K562 (cell line): ENCODE results near the gene FRMD5. TPM values are rescaled to one million over a fixed set of nuclear protein-coding genes. Genes with fewer than 3 reads are reported as not detected.

ENCODE experiments used
- ATAC-seq: fragments of 200-7000 bp; cut with Tn5 transposase; 3 replicates; pipeline ENCODE4 v1.9.1; 2020; ENCODE audit warnings: moderate library complexity
- BruUV-seq: library from RNA; stranded (reverse); fragments of 400-500 nt; replicated peaks from 2 replicates; lab custom pipeline; 2021; lab: Mats Ljungman, UMichigan
- CTCF ChIA-PET: fragments of 300-600 bp; formaldehyde crosslinking; extraction: SDS; loops from one replicate; lab custom pipeline; 2021; ENCODE audit warnings: low intra/inter-chr PET ratio; lab: Yijun Ruan, JAX
- POLR2A ChIA-PET: fragments of 300-600, 350-650 bp; sonication (Branson Sonifier 250); formaldehyde crosslinking; extraction: SDS; loops from one replicate; lab custom pipeline; 2021; ENCODE audit warnings: antibody characterized with exemption, inconsistent platforms; lab: Yijun Ruan, JAX
- DNase-seq, 4 experiments: peaks; one replicate each; pipeline versions ENCODE4 v3.0.0 to v3.0.0-alpha.2; 2011 to 2018; ENCODE audit warnings: low spot score in 3 of 4, mixed read lengths in 3 of 4; ENCODE audit errors: extremely low read depth in 1 of 4
- FAIRE-seq: peaks from 2 replicates; lab custom pipeline; 2011; peaks lifted over from hg19 to GRCh38; lab: Jason Lieb, UNC
- H2AFZ ChIP-seq: 2 replicates; pipeline ENCODE4 v1.6.0; 2011; ENCODE audit warnings: low read depth, low read length, control low read depth, inconsistent platforms
- H3K27ac ChIP-seq: fragments of 200-600 bp; 3 replicates; pipeline ENCODE4 v1.8.0; 2011; ENCODE audit warnings: low read depth, mild to moderate bottlenecking, control low read depth, inconsistent platforms, low read length, moderate library complexity, mixed read lengths; ENCODE audit errors: extremely low read depth
- H3K27me3 ChIP-seq, 2 experiments: fragments of 300-600 bp in 1 of 2; 2 replicates in 1 of 2; 3 replicates in 1 of 2; pipeline versions ENCODE4 v1.6.0 to v1.8.0; 2011; ENCODE audit warnings: inconsistent platforms in 2 of 2, low read length in 2 of 2, mild to moderate bottlenecking in 1 of 2, mixed read lengths in 1 of 2, moderate library complexity in 1 of 2; ENCODE audit not compliant: control insufficient read depth in 2 of 2, insufficient read depth in 2 of 2
- H3K36me3 ChIP-seq: fragments of 300-600 bp; 3 replicates; pipeline ENCODE4 v1.8.0; 2011; ENCODE audit warnings: mild to moderate bottlenecking, low read length, inconsistent platforms; ENCODE audit not compliant: control insufficient read depth, insufficient read depth
- H3K4me1 ChIP-seq, 2 experiments: fragments of 200-600 bp in 1 of 2; replicated peaks in 1 of 2; 2 replicates in 1 of 2; 3 replicates in 1 of 2; pipeline versions ENCODE4 v1.5.1 to v1.8.0; 2011; ENCODE audit warnings: inconsistent platforms in 2 of 2, low read length in 2 of 2, mild to moderate bottlenecking in 1 of 2, mixed read lengths in 1 of 2, moderate library complexity in 1 of 2; ENCODE audit not compliant: control insufficient read depth in 2 of 2, insufficient read depth in 2 of 2
- H3K4me2 ChIP-seq: 2 replicates; pipeline ENCODE4 v1.6.1; 2011; ENCODE audit warnings: low read length, control low read depth, inconsistent platforms, mixed read lengths; ENCODE audit not compliant: insufficient read depth
- H3K4me3 ChIP-seq: fragments of 200-600 bp; sonication (generic), shearing (Covaris generic); 2 replicates; pipeline ENCODE4 v1.5.1; 2016; ENCODE audit warnings: control low read depth, inconsistent platforms
- H3K79me2 ChIP-seq: fragments of 200-600 bp; 3 replicates; pipeline ENCODE4 v1.8.0; 2011; ENCODE audit warnings: low read length, inconsistent platforms; ENCODE audit not compliant: control insufficient read depth, insufficient read depth
- H3K9ac ChIP-seq, 2 experiments: 2 replicates each; pipeline versions ENCODE4 v1.6.0 to v1.6.1; 2011; ENCODE audit warnings: low read depth in 2 of 2, low read length in 2 of 2, control low read depth in 1 of 2, inconsistent platforms in 1 of 2, mild to moderate bottlenecking in 1 of 2, mixed read lengths in 1 of 2; ENCODE audit not compliant: insufficient read depth in 1 of 2
- H3K9me1 ChIP-seq: one replicate; pipeline ENCODE4 v1.6.0; 2011; ENCODE audit warnings: inconsistent platforms, mild to moderate bottlenecking, low read length, moderate library complexity; ENCODE audit not compliant: control insufficient read depth, insufficient read depth
- H3K9me3 ChIP-seq: replicated peaks from 2 replicates; pipeline ENCODE4 v1.5.1; 2011; ENCODE audit warnings: low read depth, low read length, inconsistent platforms; ENCODE audit not compliant: control insufficient read depth, insufficient read depth
- H4K20me1 ChIP-seq: replicated peaks from 2 replicates; pipeline ENCODE4 v1.6.1; 2011; ENCODE audit warnings: low read length, inconsistent platforms, mixed read lengths; ENCODE audit not compliant: control insufficient read depth, insufficient read depth
- ARID1B ChIP-seq: fragments of 450-650 bp; IDR thresholded peaks from 2 replicates; pipeline ENCODE4 v1.6.1; 2016; ENCODE audit warnings: antibody characterized with exemption, mild to moderate bottlenecking, inconsistent platforms
- BRCA1 ChIP-seq, 2 experiments: fragments of 450-650 bp in 1 of 2; sonication (generic) in 1 of 2; formaldehyde crosslinking in 1 of 2; IDR thresholded peaks; 2 replicates each; pipeline versions ENCODE4 v1.5.0 to v1.6.1; 2017 to 2020; ENCODE audit warnings: mild to moderate bottlenecking in 1 of 2, missing genetic modification reagents in 1 of 2
- BRF1 ChIP-seq: IDR thresholded peaks from 3 replicates; pipeline ENCODE4 v1.6.1; 2011; ENCODE audit warnings: borderline replicate concordance, mild to moderate bottlenecking; ENCODE audit not compliant: insufficient read length; ENCODE audit errors: extremely low read depth
- FOXJ3 ChIP-seq: sonication (generic); formaldehyde crosslinking; IDR thresholded peaks from 2 replicates; pipeline ENCODE4 v1.4.0; 2020; ENCODE audit warnings: mild to moderate bottlenecking, missing genetic modification reagents
- HNRNPH1 ChIP-seq: fragments of 200-400 bp; formaldehyde crosslinking; optimal IDR thresholded peaks from 2 replicates; pipeline ENCODE3; 2017; ENCODE audit warnings: low read depth, mild to moderate bottlenecking, low read length, moderate library complexity
- HNRNPLL ChIP-seq: fragments of 200-400 bp; formaldehyde crosslinking; IDR thresholded peaks from 2 replicates; pipeline ENCODE4 v1.6.1; 2017; ENCODE audit warnings: low read length, low read depth, mild to moderate bottlenecking; ENCODE audit not compliant: poor library complexity, severe bottlenecking
- MTA1 ChIP-seq: fragments of 450-650 bp; IDR thresholded peaks from 2 replicates; pipeline ENCODE4 v1.6.1; 2017; ENCODE audit warnings: borderline replicate concordance
- NEUROD1 ChIP-seq: fragments of 150-350 bp; IDR thresholded peaks from 2 replicates; pipeline ENCODE4 v1.6.1; 2014; ENCODE audit warnings: borderline replicate concordance, low read length, low read depth; ENCODE audit not compliant: partially characterized antibody
- PHF21A ChIP-seq: fragments of 450-650 bp; IDR thresholded peaks from 2 replicates; pipeline ENCODE4 v1.6.1; 2017; ENCODE audit warnings: low read depth, borderline replicate concordance
- PHF8 ChIP-seq: fragments of 200-600 bp; sonication (generic); IDR thresholded peaks from 2 replicates; pipeline ENCODE4 v1.6.1; 2012; ENCODE audit warnings: mixed run types, mild to moderate bottlenecking, inconsistent platforms, low read length, moderate library complexity, borderline replicate concordance
- PTRF ChIP-seq: fragments of 450-650 bp; IDR thresholded peaks from 2 replicates; pipeline ENCODE4 v1.6.1; 2016; ENCODE audit warnings: mild to moderate bottlenecking, missing genetic modification characterization, missing compliant biosample characterization
- SFPQ ChIP-seq: fragments of 200-400 bp; formaldehyde crosslinking; IDR thresholded peaks from 2 replicates; pipeline ENCODE4 v1.6.1; 2017; ENCODE audit warnings: mild to moderate bottlenecking, low read depth, low read length, moderate library complexity
- SOX6 ChIP-seq: fragments of 450-650 bp; IDR thresholded peaks from 2 replicates; pipeline ENCODE4 v1.6.1; 2014; ENCODE audit warnings: mild to moderate bottlenecking
- TAF1 ChIP-seq: IDR thresholded peaks from 2 replicates; pipeline ENCODE4 v1.6.1; 2011; ENCODE audit warnings: mild to moderate bottlenecking, low read length, moderate library complexity; ENCODE audit not compliant: insufficient read depth, control insufficient read depth, severe bottlenecking; ENCODE audit errors: extremely low read depth
- XRCC4 ChIP-seq: IDR thresholded peaks from one replicate; pipeline ENCODE4 v1.6.1; 2011; ENCODE audit not compliant: insufficient read depth, insufficient read length; ENCODE audit errors: extremely low read depth
- ZFP91 ChIP-seq: sonication (generic); formaldehyde crosslinking; IDR thresholded peaks from 2 replicates; pipeline ENCODE4 v1.8.0; 2022; ENCODE audit warnings: mild to moderate bottlenecking, missing genetic modification reagents
- ZNF79 ChIP-seq: fragments of 250-450 bp; sonication (Bioruptor Pico); IDR thresholded peaks from 2 replicates; pipeline ENCODE4 v1.4.0; 2020; ENCODE audit warnings: low read depth, mild to moderate bottlenecking, moderate library complexity
- ZZZ3 ChIP-seq: fragments of 450-650 bp; IDR thresholded peaks from 2 replicates; pipeline ENCODE4 v1.6.1; 2016; ENCODE audit warnings: antibody characterized with exemption, mild to moderate bottlenecking, moderate library complexity
- WGBS: fragments of 100-300 bp; shearing (Covaris generic); methylation state at CpG from one replicate; pipeline ENCODE4 v1.1.6; 2016; ENCODE audit warnings: low coverage, mixed read lengths; ENCODE audit not compliant: insufficient coverage; ENCODE audit errors: missing lambda C conversion rate; 5-methylcytosine and 5-hydroxymethylcytosine counted together
- in situ Hi-C: fragments of 300-500 bp; cut with MboI; formaldehyde crosslinking; loops from 4 replicates; pipeline ENCODE4 v1.15.0; 2018; ENCODE audit warnings: inconsistent platforms, mixed read lengths
- intact Hi-C: fragments of 100-400 bp; cut with micrococcal nuclease; formaldehyde crosslinking; loops from 2 replicates; pipeline ENCODE4 v1.14.2; 2022
- polyA plus RNA-seq, 8 experiments: library from polyadenylated mRNA; depleted of rRNA in 4 of 8; stranded (reverse) in 5 of 8; unstranded in 3 of 8; fragments of >200 nt; fragmentation: Nextera tagmentation in 2 of 8; fragmentation: Illumina TruSeq in 1 of 8; extraction: Ambion mirVana in 2 of 8; extraction: Trizol in 1 of 8; gene quantifications; 2 replicates each; pipeline versions ENCODE4 v1.2.1 to v1.2.3, GENCODE V29; 2011 to 2014; ENCODE audit warnings: inconsistent platforms in 1 of 8, missing spikeins in 1 of 8
- total RNA-seq, 7 experiments: library from RNA; depleted of rRNA in 6 of 7; stranded (reverse); fragments of >200 nt in 6 of 7; fragmentation: Illumina TruSeq in 2 of 7; extraction: Trizol in 2 of 7; gene quantifications; 2 replicates each; pipeline versions ENCODE4 v1.2.1 to v1.2.3, GENCODE V29; 2011 to 2021; ENCODE audit warnings: low replicate concordance in 1 of 7

FRMD5 gene
- total and polyA plus RNA-seq, 9 of the 15 experiments (the other 6 are each of a cell fraction or from before 2014, with no cell fraction given), result 0.13 to 0.38 TPM; not detected in 7

- TF ChIP-seq ZNF79 (CRISPR knock-in tag), result no peak
- TF ChIP-seq TAF1, result no peak
- no peak for TF ChIP-seq ARID1B
- TF ChIP-seq SFPQ, result no peak
- no peak for TF ChIP-seq PHF21A
- TF ChIP-seq FOXJ3 (CRISPR knock-in tag), result no peak
- TF ChIP-seq HNRNPH1, result no peak
- no peak for TF ChIP-seq PTRF (tag)
- no peak for TF ChIP-seq BRF1
- TF ChIP-seq, all 486 proteins: peak for 0
These were observed 306.0 kb downstream of the FRMD5 start (continued) for GRCh38 chr15:43889042-43889441.

GRCh38 chr15:43887901-43888300 is 307.2 kb downstream of the FRMD5 start:
- in situ Hi-C loops, result no loop called here
- TF ChIP-seq SOX6 (no peak), MTA1 (no peak), BRCA1 (IDR thresholded peaks at IDR 0.05) (no peak), BRCA1 (CRISPR knock-in tag; IDR thresholded peaks at IDR 0.05) (no peak), ZFP91 (CRISPR knock-in tag) (no peak), HNRNPLL (no peak), XRCC4 (no peak), ZZZ3 (no peak), PHF8 (no peak), NEUROD1 (no peak)

More at GRCh38 chr15:43887901-43888300, 307.2 kb downstream of the FRMD5 start:
- FAIRE-seq (no peak), ATAC-seq (no peak), DNase-seq (no peak)
- Histone ChIP-seq H3K27me3 (no peaks in the 10 kb centered on the region), H3K9ac (no peak overlapping the region), H3K79me2 (no peaks in the 10 kb centered on the region), H3K9me1 (no peaks in the 10 kb centered on the region), H2AFZ (no peak overlapping the region), H3K27ac (no peak overlapping the region), H4K20me1 (no peaks in the 10 kb centered on the region), H3K4me3 (no peak overlapping the region), H3K4me1 (no peaks in the 10 kb centered on the region), H3K4me2 (no peak overlapping the region), H3K36me3 (peaks cover 2% of the 10 kb centered on the region; the same call in 2 of the 3 replicates), H3K9me3 (no peaks in the 10 kb centered on the region)
- 76% methylated on average over 5 of the region's 5 CpGs for WGBS
- ChIA-PET CTCF (no interaction called here), POLR2A (interaction anchor here (1.0 to 4.5 kb wide), 2 partner anchors 12 to 187 kb away, joined by 3 to 18 read pairs; no protein-coding TSS in a partner anchor)
- no TSS peak for BruUV-seq
- intact Hi-C loops, result no loop called here
